K562 (cell line): ENCODE results near the gene LPIN1. TPM values are rescaled to one million over a fixed set of nuclear protein-coding genes. Genes with fewer than 3 reads are reported as not detected.
A peak's percentile ranks its signal among the peaks of the same experiment; 100 is the strongest.

ENCODE experiments used
- CBX5 ChIP-seq: IDR thresholded peaks from 2 replicates; pipeline ENCODE4 v1.6.1; 2014; ENCODE audit warnings: low read depth, borderline replicate concordance
- DMBX1 ChIP-seq: fragments of 250-450 bp; sonication (Bioruptor Pico); IDR thresholded peaks from 2 replicates; pipeline ENCODE4 v1.8.0; 2022; ENCODE audit warnings: inconsistent platforms, mild to moderate bottlenecking, moderate library complexity, borderline replicate concordance
- EGR1 ChIP-seq: fragments of 450-650 bp; conservative IDR thresholded peaks from 2 replicates; pipeline ENCODE4 v1.6.1; 2017; ENCODE audit warnings: mild to moderate bottlenecking
- HDGF ChIP-seq: fragments of 450-650 bp; IDR thresholded peaks from 2 replicates; pipeline ENCODE4 v1.6.1; 2016
- LCOR ChIP-seq: sonication (generic); formaldehyde crosslinking; IDR thresholded peaks from 2 replicates; pipeline ENCODE4 v1.8.0; 2022; ENCODE audit warnings: mild to moderate bottlenecking, missing genetic modification reagents
- POLR2G ChIP-seq: fragments of 200-400 bp; formaldehyde crosslinking; IDR thresholded peaks from 2 replicates; pipeline ENCODE4 v1.6.1; 2017; ENCODE audit warnings: low read depth, mild to moderate bottlenecking, antibody characterized with exemption, low read length, moderate library complexity
- REST ChIP-seq, 2 experiments: fragments of 450-650 bp; formaldehyde crosslinking in 1 of 2; IDR thresholded peaks; 2 replicates each; pipeline versions ENCODE4 v1.4.0 to v1.6.1; 2014 to 2020; ENCODE audit warnings: mild to moderate bottlenecking in 2 of 2, borderline replicate concordance in 1 of 2, low read depth in 1 of 2
- SMARCA4 ChIP-seq: fragments of 450-650 bp; IDR thresholded peaks from 2 replicates; pipeline ENCODE4 v1.6.1; 2016
- TAL1 ChIP-seq: fragments of 450-650 bp; IDR thresholded peaks from 2 replicates; pipeline ENCODE4 v1.6.1; 2016; ENCODE audit warnings: mild to moderate bottlenecking
- ZKSCAN1 ChIP-seq: fragments of 150-350 bp; IDR thresholded peaks from 2 replicates; pipeline ENCODE4 v1.6.1; 2016; ENCODE audit warnings: low read depth, low read length
- ZNF740 ChIP-seq, 3 experiments: fragments of 200-800 bp in 1 of 3; sonication (Bioruptor generic) in 1 of 3; sonication (generic) in 1 of 3; formaldehyde crosslinking in 1 of 3; IDR thresholded peaks; 2 replicates each; pipeline versions ENCODE4 v1.6.1 to v1.8.0; 2016 to 2022; ENCODE audit warnings: mild to moderate bottlenecking in 2 of 3, missing compliant biosample characterization in 2 of 3, missing genetic modification characterization in 2 of 3, missing genetic modification reagents in 1 of 3
- ZNF75A ChIP-seq: fragments of 450-650 bp; formaldehyde crosslinking; IDR thresholded peaks from 2 replicates; pipeline ENCODE4 v1.4.0; 2020; ENCODE audit warnings: mild to moderate bottlenecking
- ZNF764 ChIP-seq: fragments of 250-450 bp; sonication (Bioruptor Pico); IDR thresholded peaks from 2 replicates; pipeline ENCODE4 v1.4.0; 2020; ENCODE audit warnings: low read depth, mild to moderate bottlenecking, moderate library complexity
- polyA plus RNA-seq, 8 experiments: library from polyadenylated mRNA; depleted of rRNA in 4 of 8; stranded (reverse) in 5 of 8; unstranded in 3 of 8; fragments of >200 nt; fragmentation: Nextera tagmentation in 2 of 8; fragmentation: Illumina TruSeq in 1 of 8; extraction: Ambion mirVana in 2 of 8; extraction: Trizol in 1 of 8; gene quantifications; 2 replicates each; pipeline versions ENCODE4 v1.2.1 to v1.2.3, GENCODE V29; 2011 to 2014; ENCODE audit warnings: inconsistent platforms in 1 of 8, missing spikeins in 1 of 8
- total RNA-seq, 7 experiments: library from RNA; depleted of rRNA in 6 of 7; stranded (reverse); fragments of >200 nt in 6 of 7; fragmentation: Illumina TruSeq in 2 of 7; extraction: Trizol in 2 of 7; gene quantifications; 2 replicates each; pipeline versions ENCODE4 v1.2.1 to v1.2.3, GENCODE V29; 2011 to 2021; ENCODE audit warnings: low replicate concordance in 1 of 7
- TF ChIP-seq, protein P1 (sequence below): fragments of 450-650 bp; IDR thresholded peaks from 2 replicates; pipeline ENCODE4 v1.6.1; 2016; ENCODE audit warnings: borderline replicate concordance

LPIN1 gene
- total and polyA plus RNA-seq, 9 of the 15 experiments (the other 6 are each of a cell fraction or from before 2014, with no cell fraction given) = 9.2 to 84.0 (median 27.8) TPM

GRCh38 chr2:11743846-11744553 is 2.4 kb upstream of the LPIN1 start (continued):
- TF ChIP-seq DMBX1 (CRISPR knock-in tag) (peak; percentile 76; the same call in 1 of the 2 replicates), HDGF (peak; percentile 100), ZNF764 (no peak), REST (IDR thresholded peaks at IDR 0.05; ENCODE audit: borderline replicate concordance) (peak; percentile 41; the same call in 1 of the 2 replicates), REST (CRISPR knock-in tag; IDR thresholded peaks at IDR 0.05; ENCODE audit: low read depth) (no peak), ZKSCAN1 (peak; percentile 87; the same call in 1 of the 2 replicates), LCOR (peak; percentile 90), CBX5 (peak; percentile 84; the same call in 1 of the 2 replicates), ZNF740 (CRISPR knock-in tag; IDR thresholded peaks at IDR 0.05) (no peak), ZNF740 (tag; IDR thresholded peaks at IDR 0.05) (peak in 1 of 2 experiments; percentile 65; a peak in 2 of 4 replicates), ZNF75A (no peak), TAL1 (peak; percentile 47), POLR2G (no peak), EGR1 (peak; percentile 30; the same call in 1 of the 2 replicates), SMARCA4 (peak; percentile 93)
- TF ChIP-seq, protein P1, sequence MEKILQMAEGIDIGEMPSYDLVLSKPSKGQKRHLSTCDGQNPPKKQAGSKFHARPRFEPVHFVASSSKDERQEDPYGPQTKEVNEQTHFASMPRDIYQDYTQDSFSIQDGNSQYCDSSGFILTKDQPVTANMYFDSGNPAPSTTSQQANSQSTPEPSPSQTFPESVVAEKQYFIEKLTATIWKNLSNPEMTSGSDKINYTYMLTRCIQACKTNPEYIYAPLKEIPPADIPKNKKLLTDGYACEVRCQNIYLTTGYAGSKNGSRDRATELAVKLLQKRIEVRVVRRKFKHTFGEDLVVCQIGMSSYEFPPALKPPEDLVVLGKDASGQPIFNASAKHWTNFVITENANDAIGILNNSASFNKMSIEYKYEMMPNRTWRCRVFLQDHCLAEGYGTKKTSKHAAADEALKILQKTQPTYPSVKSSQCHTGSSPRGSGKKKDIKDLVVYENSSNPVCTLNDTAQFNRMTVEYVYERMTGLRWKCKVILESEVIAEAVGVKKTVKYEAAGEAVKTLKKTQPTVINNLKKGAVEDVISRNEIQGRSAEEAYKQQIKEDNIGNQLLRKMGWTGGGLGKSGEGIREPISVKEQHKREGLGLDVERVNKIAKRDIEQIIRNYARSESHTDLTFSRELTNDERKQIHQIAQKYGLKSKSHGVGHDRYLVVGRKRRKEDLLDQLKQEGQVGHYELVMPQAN = peak; percentile 90; the same call in 1 of the 2 replicates
